Measurements from ENCODE around the gene CDHR5. TPM values are rescaled to one million over a fixed set of nuclear protein-coding genes. Genes with fewer than 3 reads are reported as not detected.

Gene CDHR5
- total and polyA plus RNA-seq, 2 of the 4 experiments (the other 2 are of a cell fraction) = not detected

GRCh38 chr11:662689-663274 lies 38.0 kb upstream of the CDHR5 start:
- H4K5ac ChIP-seq (ENCODE audit: low read depth, low read length) = no peak overlapping the region
- peaks cover 8% of the 10 kb centered on the region for H4K20me1 ChIP-seq (ENCODE audit: insufficient read depth, low read length)
- no peak overlapping the region for H2BK15ac ChIP-seq (ENCODE audit: low read depth, low read length)
- no peak overlapping the region for H3K23ac ChIP-seq (ENCODE audit: low read depth, low read length)
- H3K9me3 ChIP-seq (ENCODE audit: control insufficient read depth, insufficient read depth, low read length) = no peaks in the 10 kb centered on the region
- dilution Hi-C loops (cut with HindIII; ENCODE audit: low sequenced_read_pairs, unreplicated experiment) (no loop called here), intact Hi-C loops (cut with micrococcal nuclease) (loop anchor here (1.0 kb wide), 2 partner anchors 61 to 121 kb away; no protein-coding TSS in a partner anchor), in situ Hi-C loops (cut with MboI; ENCODE audit: low sequenced_read_pairs) (loop anchor here (5.0 kb wide), 1 partner anchor 75 kb away; no protein-coding TSS in a partner anchor)
- no peak overlapping the region; a peak in 1 of 4 replicates for H4K8ac ChIP-seq (ENCODE audit: low read depth in 2 of 2, low read length in 2 of 2)
- H3K9ac ChIP-seq (ENCODE audit: low read depth, low read length) = no peak overlapping the region
- no peak overlapping the region for H2AK9ac ChIP-seq (replicated peaks; ENCODE audit: low read depth, low read length, poor library complexity)
- H4K91ac ChIP-seq (ENCODE audit: insufficient read depth, low read depth, low read length) = no peak overlapping the region
- no peak overlapping the region for H3K4me2 ChIP-seq (ENCODE audit: low read depth, low read length)
- no peak overlapping the region for H3K14ac ChIP-seq (replicated peaks; ENCODE audit: low read depth, low read length)
- H2BK120ac ChIP-seq (ENCODE audit: low read depth, low read length) = no peak overlapping the region
- H3K79me1 ChIP-seq (ENCODE audit: low read depth in 1 of 2, low read length in 2 of 2) = peaks cover 13 to 23% of the 10 kb centered on the region in 2 experiments; a peak in 2 of 4 replicates
- H2AFZ ChIP-seq (replicated peaks; ENCODE audit: low read length, poor library complexity) = no peak overlapping the region
- ChIA-PET POLR2A (ENCODE audit: unreplicated experiment) (no interaction called here), CTCF (no interaction called here)
- 35% methylated on average over 7 of the region's 15 CpGs; no CpG with 5 or more reads in 1 of the 2 experiments for WGBS, 2 experiments (ENCODE audit: extremely low coverage in 2 of 2, insufficient read length in 1 of 2)
- H3K4me1 ChIP-seq (ENCODE audit: control insufficient read depth, insufficient read depth, low read length) = peaks cover 5% of the 10 kb centered on the region; the same call in 1 of the 2 replicates
- no peaks in the 10 kb centered on the region for H3K9me1 ChIP-seq (ENCODE audit: insufficient read depth, low read length)
- ATAC-seq (ENCODE audit: low read depth) (peak; percentile 90), DNase-seq (peak; percentile 47)
- no peak overlapping the region for H3K18ac ChIP-seq (ENCODE audit: low read depth, low read length)
- no peak overlapping the region for H2BK20ac ChIP-seq (ENCODE audit: low read depth, low read length)
- no peak for TF ChIP-seq RFX5 (IDR thresholded peaks at IDR 0.05; ENCODE audit: low read depth, low read length)
- TF ChIP-seq BHLHE40 (IDR thresholded peaks at IDR 0.05; ENCODE audit: low read depth, low read length) = no peak
- TF ChIP-seq CTCF (conservative IDR thresholded peaks at IDR 0.05; ENCODE audit: low read depth, low read length) = peak; percentile 71
- TF ChIP-seq POLR2A (IDR thresholded peaks at IDR 0.05; ENCODE audit: low read depth, low read length) = no peak
- no peak for TF ChIP-seq CHD1 (IDR thresholded peaks at IDR 0.05; ENCODE audit: low read depth, low read length)
- no peak for TF ChIP-seq FOS (IDR thresholded peaks at IDR 0.05; ENCODE audit: low read depth, low read length)
- no peak for TF ChIP-seq MXI1 (IDR thresholded peaks at IDR 0.05; ENCODE audit: borderline replicate concordance, low read depth, low read length)
- no peak for TF ChIP-seq RCOR1 (IDR thresholded peaks at IDR 0.05; ENCODE audit: insufficient replicate concordance, low read length)
- no peak for TF ChIP-seq MAFK (IDR thresholded peaks at IDR 0.05; ENCODE audit: low read depth, low read length)
- TF ChIP-seq CEBPB (IDR thresholded peaks at IDR 0.05; ENCODE audit: low read depth, low read length) = no peak
- peak; percentile 77 for TF ChIP-seq SMC3 (IDR thresholded peaks at IDR 0.05; ENCODE audit: low read depth, low read length)
- peak; percentile 76 for TF ChIP-seq RAD21 (IDR thresholded peaks at IDR 0.05; ENCODE audit: low read length)
- TF ChIP-seq MAZ (IDR thresholded peaks at IDR 0.05; ENCODE audit: borderline replicate concordance, low read depth, low read length) = no peak
- no peak overlapping the region for H3K27ac ChIP-seq (ENCODE audit: insufficient read depth, low read length)
- H2AK5ac ChIP-seq (ENCODE audit: low read depth, low read length) = no peak overlapping the region
- no peak overlapping the region for H3K4ac ChIP-seq (ENCODE audit: low read depth, low read length)
- H3K4me3 ChIP-seq (ENCODE audit: insufficient read depth, low read depth, low read length) = no peak overlapping the region
- H3K56ac ChIP-seq (ENCODE audit: extremely low read depth, insufficient read depth, low read length) = no peak overlapping the region
- peaks cover 24% of the 10 kb centered on the region for H3K36me3 ChIP-seq (ENCODE audit: control insufficient read depth, insufficient read depth, low read length)
- H3K27me3 ChIP-seq (ENCODE audit: control insufficient read depth, insufficient read depth, low read length) = no peaks in the 10 kb centered on the region
- BruUV-seq (replicated peaks) = no TSS peak
- H2BK5ac ChIP-seq (ENCODE audit: low read depth, low read length, poor library complexity, severe bottlenecking) = no peak overlapping the region

Measured in IMR-90 (cell line).